Caki2 (cell line): ENCODE data around the gene YWHAH. TPM values are rescaled to one million over a fixed set of nuclear protein-coding genes. Genes with fewer than 3 reads are reported as not detected.

Experiments used
- DNase-seq: peaks from one replicate; pipeline ENCODE4 v3.0.0-alpha.2; 2015; ENCODE audit warnings: low read depth
- in situ Hi-C: cut with HindIII; loops from 2 replicates; pipeline ENCODE4 v1.10.0; 2016; ENCODE audit warnings: low sequenced_read_pairs, low pct_unique_long_range_greater_than_20kb, mixed read lengths
- total RNA-seq: library from RNA; depleted of rRNA; stranded (reverse); fragments of >200 nt; shearing (Covaris generic); gene quantifications from 2 replicates; pipeline ENCODE4 v1.2.3, GENCODE V29; 2014; ENCODE audit warnings: low replicate concordance; rRNA removed

The YWHAH gene
- 142 and 169 TPM in 2 replicates for total RNA-seq

DNA sequence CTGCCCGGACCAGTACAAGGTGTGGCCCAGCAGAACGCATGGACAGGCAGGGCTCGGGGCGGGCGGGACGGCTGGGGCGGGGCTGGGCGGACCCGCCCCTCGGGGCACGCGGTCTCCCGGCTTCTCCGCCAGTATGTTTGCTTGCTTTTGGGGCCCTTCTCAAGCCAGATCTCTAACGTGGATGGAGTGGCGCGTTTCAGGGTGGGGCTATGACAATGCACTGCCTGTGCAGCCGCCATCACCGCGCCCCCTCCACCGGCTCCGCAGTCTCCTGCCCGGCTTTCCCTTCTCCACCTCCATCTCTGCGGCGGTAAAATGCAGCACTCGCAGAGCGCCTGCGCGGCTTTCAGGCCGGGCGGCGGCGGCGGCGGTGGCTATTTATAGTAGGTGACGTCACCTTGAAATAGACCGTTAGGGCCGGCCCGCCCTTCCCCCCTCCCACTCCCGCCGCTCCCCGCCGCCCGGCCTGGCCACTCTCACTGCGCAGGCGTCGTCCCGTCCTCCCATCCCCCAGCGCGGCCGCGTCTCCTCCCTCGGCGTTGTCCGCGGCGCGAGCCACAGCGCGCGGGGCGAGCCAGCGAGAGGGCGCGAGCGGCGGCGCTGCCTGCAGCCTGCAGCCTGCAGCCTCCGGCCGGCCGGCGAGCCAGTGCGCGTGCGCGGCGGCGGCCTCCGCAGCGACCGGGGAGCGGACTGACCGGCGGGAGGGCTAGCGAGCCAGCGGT lies at the start of gene YWHAH:
YWHAH (plus strand) TSS at position 558 of the 722 bp plus-strand sequence. CDS start 199 bp downstream, outside the sequence.
- in situ Hi-C loops: no loop called here
- peak; percentile 95 for DNase-seq

DNA sequence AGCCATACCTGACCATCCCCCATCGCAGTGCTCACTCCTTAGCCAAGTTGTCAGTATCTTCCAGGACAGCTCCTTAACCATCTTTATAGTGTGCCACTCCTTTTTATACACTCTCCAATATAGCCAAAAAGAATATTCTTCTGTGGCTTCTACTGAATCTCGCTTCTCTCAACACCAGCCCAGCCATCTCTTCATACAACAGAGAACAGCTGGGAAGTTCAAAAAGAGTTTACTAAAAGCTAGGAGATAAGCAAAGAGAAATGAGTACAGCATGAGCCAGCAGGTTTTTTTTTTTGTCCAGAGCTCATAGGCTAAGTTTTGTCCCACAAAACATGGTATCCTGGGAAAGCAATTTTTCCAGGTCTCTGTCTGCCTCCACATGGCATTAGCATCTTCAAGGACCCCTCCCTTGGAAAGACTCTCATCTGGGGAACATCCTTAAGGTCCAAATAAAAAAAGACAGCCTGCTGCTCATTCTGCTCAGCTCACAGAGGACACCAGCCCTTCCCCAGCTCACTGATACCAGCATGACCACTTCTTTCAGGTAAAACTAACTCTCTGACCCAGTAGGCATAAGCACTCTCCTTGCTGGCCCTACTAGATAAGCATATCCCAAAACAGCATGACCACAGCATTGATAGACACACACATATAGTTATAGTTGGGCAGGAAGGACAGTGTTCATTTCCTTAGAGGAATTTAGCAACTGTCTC lies 48.8 kb upstream of the YWHAH start:
- no peak for DNase-seq
- in situ Hi-C loops: no loop called here

DNA sequence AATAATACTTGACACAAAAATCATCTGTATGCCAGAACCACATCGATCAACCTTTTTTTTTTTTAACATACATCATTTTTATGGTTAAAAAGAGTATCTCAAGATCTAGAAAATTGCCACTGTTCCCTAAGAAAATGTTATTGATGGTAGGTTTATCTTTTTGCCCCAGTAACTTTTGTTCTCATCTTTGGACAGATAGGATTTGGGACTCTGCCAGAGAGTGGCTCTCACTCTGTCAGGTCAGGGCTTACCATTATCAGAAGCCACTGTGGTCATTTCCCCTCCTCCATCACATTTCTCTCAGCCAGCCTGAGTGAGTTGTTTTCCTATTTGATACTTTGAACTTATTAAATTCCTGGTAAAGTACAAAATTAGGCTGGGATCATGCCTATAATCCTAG lies 47.9 kb upstream of the YWHAH start:
- no peak for DNase-seq
- in situ Hi-C loops: no loop called here

DNA sequence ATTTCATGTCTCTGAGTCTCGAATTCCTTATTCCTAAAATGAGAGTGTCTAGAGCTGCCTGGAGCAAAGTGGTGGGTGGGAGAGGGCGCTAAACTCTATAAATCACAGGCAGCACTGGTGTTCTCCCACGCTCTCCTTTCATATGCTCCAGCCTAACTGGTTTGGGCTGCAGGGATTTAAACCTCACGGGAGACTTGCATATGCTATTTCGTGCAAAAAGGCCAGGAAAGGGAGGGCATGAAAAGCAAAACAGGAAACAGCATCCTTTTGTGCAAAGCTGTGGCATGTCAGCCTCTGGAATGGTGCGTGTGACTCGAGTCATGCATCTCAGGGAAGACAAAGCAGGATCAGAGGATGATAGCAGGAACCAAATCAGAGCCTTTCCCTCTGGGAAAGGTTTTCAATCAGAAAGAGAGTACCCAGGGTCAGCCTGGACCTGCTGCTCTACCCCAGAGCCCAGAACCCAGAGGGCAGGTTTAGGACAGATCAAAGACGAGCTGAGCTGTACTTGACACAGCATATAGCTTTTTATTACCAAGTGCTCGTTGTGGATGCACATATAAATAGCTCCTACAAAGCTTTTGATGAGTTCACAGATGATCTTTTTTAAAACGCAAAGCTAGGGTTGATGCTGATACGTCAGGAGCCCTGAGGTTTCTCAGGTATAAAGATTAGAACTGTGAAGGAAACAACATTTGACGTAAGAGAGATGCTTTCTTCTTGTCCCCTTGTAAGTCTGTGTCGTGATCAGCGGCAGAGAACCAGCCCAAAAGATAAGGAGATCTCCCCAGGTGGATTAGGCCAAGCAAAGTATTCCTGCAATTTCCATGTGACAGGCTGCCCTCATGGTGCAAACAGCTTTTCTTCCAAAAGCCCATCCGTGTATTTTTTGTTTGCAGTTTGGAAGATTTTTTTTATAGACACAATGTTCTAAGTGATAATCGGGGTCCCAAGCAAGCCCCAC lies 46.2 kb upstream of the YWHAH start:
- DNase-seq: no peak
- in situ Hi-C loops: no loop called here

DNA sequence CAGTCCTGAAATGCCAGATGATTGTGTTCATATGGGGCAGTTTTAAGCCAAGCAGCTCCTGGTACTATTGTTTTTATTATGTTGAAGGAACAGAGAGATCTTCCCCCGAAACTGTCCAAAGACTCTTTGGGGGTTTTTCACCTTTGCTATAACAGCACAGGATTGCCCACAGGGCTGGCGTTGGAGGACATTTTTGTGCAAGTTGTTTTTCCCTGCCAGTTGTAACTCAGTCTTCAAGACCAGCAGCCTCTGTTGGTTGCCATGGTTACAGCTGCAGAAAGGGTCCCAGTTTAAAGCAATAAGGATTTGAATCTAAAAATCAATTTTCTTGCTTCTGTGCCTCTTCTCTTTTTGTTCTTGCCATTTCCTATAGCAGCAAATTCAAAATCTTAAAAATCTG lies 45.4 kb upstream of the YWHAH start:
- in situ Hi-C loops: no loop called here
- no peak for DNase-seq

DNA sequence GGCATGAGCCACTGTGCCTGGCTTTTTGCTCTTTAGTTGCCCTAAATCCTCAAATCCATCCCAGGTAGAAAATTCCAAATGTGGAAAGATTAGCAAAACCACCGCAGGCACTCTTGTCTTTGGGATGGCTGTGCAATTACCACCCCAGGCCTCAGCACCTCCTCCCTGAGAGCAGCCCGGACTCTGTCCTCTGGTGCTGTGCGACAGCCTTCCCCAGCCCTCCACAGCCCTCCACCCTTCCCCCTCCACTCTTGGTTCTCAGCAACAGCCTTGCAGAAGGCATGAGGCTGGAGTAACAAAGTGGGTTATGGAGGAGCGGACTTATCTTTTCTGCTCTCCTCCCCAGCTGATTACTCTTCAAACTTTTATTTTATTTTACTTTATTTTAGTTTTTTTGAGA lies 44.7 kb upstream of the YWHAH start:
- DNase-seq: no peak

DNA sequence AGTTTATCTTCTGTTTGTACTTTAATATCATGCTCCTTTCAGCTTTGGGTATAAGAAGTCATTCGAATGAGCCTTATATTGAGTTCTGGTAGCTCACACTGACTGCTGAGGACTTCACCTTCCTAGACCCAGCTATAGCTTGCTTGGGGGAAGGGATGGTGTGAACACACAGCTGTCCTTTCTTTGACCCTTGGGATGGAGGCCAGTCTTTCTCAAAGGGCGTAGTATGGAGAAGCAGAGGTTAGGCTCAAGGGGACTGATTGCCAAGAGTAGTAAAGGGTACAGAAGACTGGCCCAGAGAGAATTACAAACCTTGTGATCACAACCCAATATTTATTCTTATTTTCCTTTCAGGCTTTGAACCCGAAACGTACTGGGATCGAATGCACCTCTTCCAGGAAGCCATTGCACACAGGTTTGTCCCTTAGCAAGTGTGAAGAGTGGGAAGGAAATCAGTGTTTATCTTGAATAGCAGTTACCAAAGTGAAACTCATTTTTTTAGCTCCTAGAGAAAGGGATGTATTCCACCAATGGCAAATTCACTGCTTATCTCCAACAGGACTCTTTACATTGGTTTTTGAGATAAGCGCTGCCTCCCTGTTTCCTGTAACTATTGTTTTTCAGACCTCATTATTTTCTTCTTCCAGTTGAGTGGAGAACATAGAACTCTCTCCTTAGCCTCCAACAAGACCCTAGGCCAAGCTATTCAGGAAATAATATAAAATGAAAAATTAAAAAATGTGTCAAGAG lies 42.8 kb upstream of the YWHAH start:
- in situ Hi-C loops: no loop called here
- DNase-seq: no peak

More for the DNA sequence above, 44.7 kb upstream of the YWHAH start:
- in situ Hi-C loops: no loop called here

DNA sequence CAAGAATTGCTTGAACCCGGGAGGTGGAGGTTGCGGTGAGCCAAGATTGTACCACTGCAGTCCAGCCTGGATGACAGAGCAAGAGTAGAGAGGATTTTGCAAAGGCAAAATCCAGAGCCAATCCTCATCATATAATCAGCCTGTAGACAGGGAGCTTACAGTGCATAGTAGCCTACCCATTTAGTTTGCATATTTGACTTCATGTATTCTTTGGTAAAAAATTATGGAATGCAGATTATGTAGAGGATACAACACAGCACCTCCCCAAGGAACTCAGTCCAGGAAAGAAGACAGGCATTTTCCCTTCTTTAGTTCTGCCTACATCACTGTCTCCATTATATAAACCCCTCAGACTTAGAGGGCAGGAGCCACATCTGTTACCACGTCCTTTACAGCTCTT lies 39.7 kb upstream of the YWHAH start:
- in situ Hi-C loops: no loop called here
- DNase-seq: no peak

DNA sequence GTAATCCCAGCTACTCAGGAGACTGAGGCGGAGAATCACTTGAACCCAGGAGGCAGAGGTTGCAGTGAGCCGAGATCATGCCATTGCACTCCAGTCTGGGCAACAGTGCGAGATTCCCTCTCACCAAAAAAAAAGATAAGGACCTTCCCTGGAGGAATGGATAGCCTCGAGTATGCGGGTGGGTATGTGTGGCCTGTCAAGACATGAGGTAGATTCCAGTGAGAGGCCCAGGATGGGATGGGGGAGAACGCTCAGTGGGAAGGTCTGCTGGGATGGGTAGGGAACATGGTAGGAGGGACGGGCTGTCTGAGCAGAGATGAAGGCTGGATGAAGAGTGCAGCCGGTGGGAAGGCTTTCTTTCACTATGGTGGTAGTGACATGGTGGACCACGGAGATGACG lies 39.0 kb upstream of the YWHAH start:
- no peak for DNase-seq
- in situ Hi-C loops: no loop called here

DNA sequence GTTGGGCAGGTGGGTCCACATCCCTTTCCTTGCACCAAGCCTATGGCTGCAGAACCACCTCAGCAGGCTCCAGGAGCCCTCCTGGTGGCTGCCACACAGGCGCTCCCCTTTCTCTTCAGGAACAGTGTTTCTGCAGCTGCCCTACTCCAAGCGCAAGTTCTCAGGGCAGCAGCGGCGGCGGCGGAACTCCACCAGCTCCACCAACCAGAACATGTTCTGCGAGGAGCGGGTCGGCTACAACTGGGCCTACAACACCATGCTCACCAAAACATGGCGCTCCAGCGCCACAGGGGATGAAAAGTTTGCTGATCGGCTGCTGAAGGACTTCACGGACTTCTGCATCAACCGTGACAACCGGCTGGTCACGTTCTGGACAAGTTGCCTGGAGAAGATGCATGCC lies 38.2 kb upstream of the YWHAH start:
- in situ Hi-C loops: no loop called here
- no peak for DNase-seq

DNA sequence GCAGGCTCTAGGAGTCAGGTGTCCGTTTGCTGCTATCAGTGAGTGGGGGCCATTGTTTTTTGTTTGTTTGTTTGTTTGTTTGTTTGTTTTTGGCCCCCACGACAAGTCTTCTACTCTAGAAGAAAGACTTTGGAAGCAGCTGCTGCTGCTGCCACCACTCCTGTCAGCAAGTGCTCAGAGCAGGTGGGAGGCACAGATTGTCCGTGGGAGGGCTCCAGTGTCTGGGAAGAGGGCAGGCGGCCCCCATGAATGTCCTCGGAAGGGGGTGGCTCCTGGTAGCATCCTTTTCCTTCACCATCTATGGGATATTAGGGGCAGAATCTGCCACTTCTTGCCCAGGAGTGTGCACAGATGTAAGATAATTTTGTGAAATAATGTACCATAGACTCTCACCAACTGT lies 37.8 kb upstream of the YWHAH start:
- in situ Hi-C loops: no loop called here
- no peak for DNase-seq

DNA sequence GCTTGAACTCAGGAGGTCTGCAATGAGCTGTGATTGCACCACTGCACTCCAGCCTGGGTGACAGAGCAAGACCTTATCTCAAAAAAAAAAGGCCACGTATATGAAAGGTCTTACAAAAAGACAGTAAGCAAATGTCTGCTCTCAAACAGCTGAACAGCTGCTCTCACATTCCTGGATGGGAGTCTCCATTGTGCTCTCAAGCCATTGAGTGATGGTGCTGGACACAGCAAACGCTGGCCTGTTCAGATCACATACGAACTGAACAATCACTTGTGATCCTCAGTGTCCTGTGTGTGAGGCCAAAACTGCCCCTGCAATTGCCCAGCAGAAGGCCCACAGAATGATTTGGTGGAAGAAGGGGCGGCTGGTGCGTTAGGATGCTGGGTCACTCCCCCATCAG lies 34.4 kb upstream of the YWHAH start:
- in situ Hi-C loops: no loop called here
- no peak for DNase-seq

DNA sequence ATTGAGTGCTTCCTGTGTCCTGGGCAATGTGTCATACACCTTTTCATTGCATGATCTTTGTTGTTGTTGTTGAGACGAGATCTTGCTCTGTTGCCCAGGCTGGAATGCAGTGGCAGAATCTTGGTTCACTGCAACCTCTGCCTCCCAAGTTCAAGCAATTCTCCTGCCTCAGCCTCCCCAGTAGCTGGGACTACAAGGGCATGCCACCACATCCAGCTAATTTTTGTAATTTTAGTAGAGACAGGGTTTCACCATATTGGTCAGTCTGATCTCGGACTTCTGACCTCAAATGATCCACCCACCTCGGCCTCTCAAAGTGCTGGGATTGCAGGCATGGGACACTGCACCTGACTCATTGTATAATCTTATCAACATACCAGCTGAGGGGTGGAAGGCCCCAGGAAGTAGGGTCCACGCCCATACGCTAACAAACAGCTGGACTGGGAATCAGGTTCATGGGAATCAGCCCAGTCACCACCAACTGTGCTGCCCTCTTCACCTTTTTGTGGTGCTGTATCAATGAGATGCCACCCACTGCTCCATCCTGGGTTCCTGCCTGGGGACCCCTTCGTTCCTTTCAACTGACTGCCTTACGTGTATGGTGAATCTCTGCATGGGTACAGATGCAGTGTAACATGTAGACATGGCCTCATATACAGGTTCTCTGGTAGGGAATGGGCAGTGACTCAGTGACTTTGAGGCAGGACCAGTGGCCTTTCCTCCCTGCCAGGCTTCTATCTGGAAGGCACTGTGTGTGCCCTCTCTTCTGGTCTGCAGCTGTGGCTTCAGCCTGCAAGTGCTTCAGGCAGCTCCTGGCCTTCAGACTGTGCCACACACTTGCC lies 32.5 kb upstream of the YWHAH start:
- DNase-seq: no peak
- in situ Hi-C loops: no loop called here

DNA sequence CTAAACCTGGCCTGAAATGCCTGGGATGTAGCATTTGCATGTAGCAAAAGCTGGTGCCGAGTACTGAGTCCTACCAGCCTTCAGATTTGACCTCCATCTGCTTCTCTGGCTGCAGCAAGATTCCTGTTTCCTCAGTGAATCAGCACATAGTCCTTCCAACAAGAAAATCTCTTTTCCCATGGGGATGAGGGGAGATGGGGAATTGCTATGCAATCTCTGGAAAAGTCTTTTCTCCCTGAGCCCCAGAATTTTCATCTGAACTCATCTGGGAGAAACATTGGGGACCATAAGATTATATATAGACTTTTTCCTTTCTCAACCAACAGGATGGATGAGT lies 32.0 kb upstream of the YWHAH start:
- in situ Hi-C loops: no loop called here

DNA sequence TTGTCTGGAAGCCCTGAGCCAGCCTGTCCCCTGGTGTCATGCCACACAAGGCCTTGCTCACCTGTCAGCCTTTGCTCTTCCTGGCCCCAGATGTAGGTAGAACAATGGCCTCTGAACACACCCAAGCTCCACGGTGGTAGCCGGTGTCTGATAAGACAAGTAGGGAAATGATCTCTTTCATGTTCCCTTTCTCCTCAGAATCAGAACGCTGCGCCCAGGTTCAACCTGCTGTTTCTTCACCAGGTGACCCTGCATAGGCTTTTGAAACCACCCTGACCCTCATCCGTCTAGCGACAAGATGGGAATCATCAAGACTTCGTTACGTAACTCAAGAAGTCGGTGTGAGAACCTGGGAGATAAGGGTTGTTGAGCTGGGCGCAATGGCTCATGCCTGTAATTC lies 28.7 kb upstream of the YWHAH start:
- no peak for DNase-seq
- in situ Hi-C loops: no loop called here

More for the DNA sequence above, 32.0 kb upstream of the YWHAH start:
- no peak for DNase-seq

DNA sequence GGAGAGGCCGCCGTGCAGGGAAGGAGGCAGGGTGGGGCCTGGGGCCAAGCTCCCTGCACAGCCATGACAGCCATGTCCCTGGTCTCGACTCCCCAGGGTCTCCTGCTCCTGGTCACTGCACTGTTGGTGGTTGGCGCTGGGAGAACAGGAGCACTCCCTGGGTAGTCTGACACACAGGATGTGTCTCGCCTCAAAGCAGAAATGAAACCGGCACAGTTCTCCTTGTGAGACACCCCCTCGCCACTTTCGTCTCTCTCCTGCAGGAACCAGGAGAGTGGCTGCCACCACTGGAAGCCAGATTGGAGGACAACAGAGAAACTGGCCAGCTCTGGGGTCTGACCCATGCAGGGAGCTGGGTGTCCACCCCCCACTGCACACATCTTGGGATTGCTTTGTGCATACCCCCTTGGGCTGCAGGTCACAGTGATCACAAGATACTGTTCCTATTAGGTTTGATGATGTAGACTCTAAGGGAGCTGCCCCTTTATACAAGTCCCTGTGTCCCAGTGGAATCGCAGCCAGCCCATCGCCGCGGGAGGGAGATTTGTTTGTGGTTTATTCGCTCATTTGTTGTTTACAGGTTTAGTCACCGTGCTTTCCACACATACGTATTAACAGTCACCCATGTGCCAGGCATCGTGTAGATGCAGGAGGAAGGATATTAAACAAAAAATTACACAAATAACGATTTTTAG lies 27.0 kb upstream of the YWHAH start:
- no peak for DNase-seq
- in situ Hi-C loops: no loop called here

DNA sequence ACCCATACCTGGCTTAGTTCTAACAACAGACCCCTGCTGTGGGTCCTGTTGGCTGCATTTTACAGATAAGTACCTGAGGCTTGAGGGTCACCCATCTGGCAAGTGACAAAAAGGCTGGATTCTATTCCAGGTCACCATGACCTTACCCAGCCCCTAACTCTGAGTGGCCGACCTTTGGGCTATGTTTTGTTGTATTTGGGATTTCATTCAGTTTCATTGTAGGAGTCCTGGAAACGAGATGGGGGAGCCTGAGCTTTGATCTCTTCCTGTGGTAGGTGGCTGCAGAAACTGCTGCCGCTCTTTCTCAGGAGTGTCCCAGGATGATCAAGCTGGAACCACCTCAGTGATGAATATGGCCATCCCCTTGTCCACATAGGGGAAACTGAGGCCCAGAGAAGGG lies 24.6 kb upstream of the YWHAH start:
- no peak for DNase-seq
- in situ Hi-C loops: no loop called here
